ENCODE measurements around the gene NIPSNAP2. TPM values are rescaled to one million over a fixed set of nuclear protein-coding genes. Genes with fewer than 3 reads are reported as not detected.
"Not testable (repeated sequence)": the region's sequence is repeated elsewhere in the genome, so short reads cannot be mapped to it uniquely, and the experiment has no call there.

The NIPSNAP2 gene
- total RNA-seq, 1 donor from 2014 or later = 36.2 TPM

DNA sequence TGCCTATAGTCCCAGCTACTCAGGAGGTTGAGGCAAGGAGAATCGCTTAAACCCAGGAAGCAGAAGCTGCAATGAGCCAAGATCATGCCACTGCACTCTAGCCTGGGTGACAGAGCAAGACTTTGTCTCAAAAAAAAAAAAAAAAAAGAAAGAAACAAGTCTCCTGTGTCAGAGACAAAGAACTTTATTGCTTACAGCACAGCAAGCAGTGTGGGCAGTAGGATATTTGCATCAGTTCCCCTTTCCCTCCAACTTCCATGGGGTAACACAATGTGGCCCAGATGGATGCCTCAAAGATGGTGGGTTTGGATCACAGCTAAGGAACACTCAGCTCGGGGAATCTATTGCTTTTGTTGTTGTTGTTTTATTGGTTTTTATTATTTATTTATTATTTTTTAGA lies 81.4 kb downstream of the NIPSNAP2 start:
- intact Hi-C loops (cut with micrococcal nuclease) = not testable (repeated sequence)

DNA sequence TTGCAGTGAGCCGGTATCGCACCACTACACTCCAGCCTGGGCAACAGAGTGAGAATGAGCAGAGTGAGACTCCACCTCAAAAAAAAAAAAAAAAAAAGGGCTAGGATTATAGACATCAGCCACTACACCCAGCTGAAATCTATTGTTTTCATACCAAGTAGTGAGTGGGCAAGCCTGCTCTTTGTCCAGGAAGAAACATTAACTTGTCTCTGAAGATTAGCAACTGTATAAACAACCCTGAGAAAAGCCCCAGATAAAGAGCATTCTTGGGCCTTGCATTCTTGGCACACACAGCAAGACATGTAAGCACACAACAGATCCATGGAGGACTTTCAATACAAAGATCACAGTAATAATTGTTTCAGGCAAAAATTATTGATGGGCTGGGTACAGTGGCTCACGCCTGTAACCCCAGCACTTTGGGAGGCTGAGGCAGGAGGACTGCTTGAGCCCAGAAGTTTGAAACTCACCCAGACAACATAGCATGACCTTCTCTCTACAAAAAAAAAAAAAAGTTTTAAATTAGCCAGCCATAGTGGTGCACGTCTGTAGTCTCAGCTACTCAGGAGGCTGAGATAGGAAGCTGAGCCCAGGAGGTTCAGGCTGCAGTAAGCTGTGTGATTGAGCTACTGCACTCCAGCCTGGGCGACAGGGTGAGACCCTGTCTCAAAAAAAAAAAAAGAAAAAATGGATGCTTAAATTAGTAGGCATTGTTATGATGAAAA lies 82.5 kb downstream of the NIPSNAP2 start:
- intact Hi-C loops (cut with micrococcal nuclease) = no loop called here

DNA sequence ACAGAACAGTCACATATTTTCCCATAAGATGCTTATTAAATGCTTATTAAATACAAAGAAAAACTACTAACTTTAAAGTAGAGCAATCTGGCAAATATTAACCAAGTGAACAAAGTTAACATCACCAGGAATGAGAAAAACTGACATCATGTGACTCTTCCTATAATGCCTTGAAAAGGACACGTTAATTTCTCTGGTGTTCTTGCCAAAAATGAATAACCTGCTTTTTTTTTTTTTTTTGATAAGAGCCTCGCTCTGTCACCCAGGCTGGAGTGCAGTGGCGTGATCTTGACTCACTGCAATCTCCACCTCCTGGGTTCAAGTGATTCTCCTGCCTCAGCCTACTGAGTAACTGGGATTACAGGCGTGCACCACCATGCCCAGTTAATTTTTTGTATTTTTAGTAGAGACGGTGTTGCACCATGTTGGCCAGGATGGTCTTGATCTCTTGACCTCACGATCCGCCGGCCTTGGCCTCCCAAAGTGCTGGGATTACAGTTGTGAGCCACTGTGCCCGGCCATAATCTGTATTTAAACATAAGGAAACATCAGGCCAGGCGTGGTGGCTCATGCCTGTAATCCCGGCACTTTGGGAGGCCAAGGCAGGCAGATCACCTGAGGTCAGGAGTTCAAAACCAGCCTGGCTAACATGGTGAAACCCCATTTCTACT lies 83.2 kb downstream of the NIPSNAP2 start:
- intact Hi-C loops (cut with micrococcal nuclease) = not testable (repeated sequence)

DNA sequence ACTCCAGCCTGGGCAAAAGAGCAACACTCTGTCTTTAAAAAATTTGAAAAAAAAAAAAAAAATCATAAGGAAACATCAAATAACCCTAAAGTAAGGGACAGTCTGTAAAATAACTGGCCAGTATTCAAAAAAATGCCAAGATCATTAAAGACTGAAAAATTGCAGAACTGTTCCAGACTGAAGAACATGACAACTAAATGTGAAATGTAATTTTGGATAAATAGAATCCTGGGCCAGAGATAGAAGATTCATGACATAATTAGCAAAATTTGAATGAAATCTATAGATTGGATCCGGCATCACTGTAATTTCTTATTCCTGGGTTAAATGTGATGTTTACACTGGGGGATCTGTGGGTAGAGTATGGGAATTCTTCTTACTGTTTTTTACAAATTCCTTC lies 83.9 kb downstream of the NIPSNAP2 start:
- intact Hi-C loops (cut with micrococcal nuclease) = no loop called here

DNA sequence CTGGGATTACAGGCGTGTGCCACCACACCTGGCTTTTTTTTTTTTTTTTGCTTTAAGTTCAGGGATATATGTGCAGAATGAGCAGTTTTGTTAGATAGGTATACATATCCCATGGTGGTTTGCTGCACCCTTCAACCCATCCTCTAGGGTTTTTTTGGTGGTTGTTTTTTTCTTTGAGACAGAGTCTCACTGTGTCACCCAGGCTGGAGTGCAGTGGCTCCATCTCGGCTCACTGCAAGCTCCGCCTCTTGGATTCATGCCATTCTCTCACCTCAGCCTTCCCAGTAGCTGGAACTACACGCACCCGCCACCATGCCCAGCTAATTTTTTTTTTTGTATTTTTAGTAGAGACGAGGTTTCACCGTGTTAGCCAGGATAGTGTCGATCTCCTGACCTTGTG lies 84.4 kb downstream of the NIPSNAP2 start:
- intact Hi-C loops (cut with micrococcal nuclease) = not testable (repeated sequence)

Other genes starting within 250 kb of the NIPSNAP2 start
- not detected in 2 replicates for gene SEPTIN14, start 101.8 kb upstream of the NIPSNAP2 start, total RNA-seq
- gene ZNF713, start 77.1 kb upstream of the NIPSNAP2 start, total RNA-seq = 2.0 and 2.3 TPM in 2 replicates
- gene MRPS17, start 12.7 kb upstream of the NIPSNAP2 start, total RNA-seq = 16.4 and 16.6 TPM in 2 replicates
- 12.0 and 13.5 TPM in 2 replicates for gene PSPH, start 86.9 kb downstream of the NIPSNAP2 start, total RNA-seq
- gene CCT6A, start 87.2 kb downstream of the NIPSNAP2 start, total RNA-seq = 167 and 172 TPM in 2 replicates
- gene SUMF2, start 99.7 kb downstream of the NIPSNAP2 start, total RNA-seq = 117 and 124 TPM in 2 replicates
- 3.6 and 3.7 TPM in 2 replicates for gene PHKG1, start 128.4 kb downstream of the NIPSNAP2 start, total RNA-seq
- 535 and 541 TPM in 2 replicates for gene CHCHD2, start 141.9 kb downstream of the NIPSNAP2 start, total RNA-seq
- gene NUPR2, start 151.8 kb downstream of the NIPSNAP2 start, total RNA-seq = not detected in 2 replicates

All from T-helper 2 cell treated with Interferon-gamma antibody and Interleukin-4, amounts not matched to agents 100 ng/mL and 5 ng/mL, for 36 hours (primary cell).